IPS-18c (cell line): ENCODE data around the gene TSHZ3.

ENCODE experiments used
- H3K4me3 ChIP-seq: 2 replicates; pipeline ENCODE4 v1.7.0; 2013; ENCODE audit warnings: low read depth, mild to moderate bottlenecking, low read length, moderate library complexity; ENCODE audit not compliant: insufficient read depth
- H3K9me3 ChIP-seq: one replicate; pipeline ENCODE4 v1.6.1; 2013; ENCODE audit warnings: mild to moderate bottlenecking, low read length, moderate library complexity; ENCODE audit not compliant: control insufficient read depth, insufficient read depth

The TSHZ3 gene

GRCh38 chr19:31328238-31328637 is 21.0 kb downstream of the TSHZ3 start:
- Histone ChIP-seq H3K9me3 (no peaks in the 10 kb centered on the region), H3K4me3 (no peak overlapping the region)

DNA sequence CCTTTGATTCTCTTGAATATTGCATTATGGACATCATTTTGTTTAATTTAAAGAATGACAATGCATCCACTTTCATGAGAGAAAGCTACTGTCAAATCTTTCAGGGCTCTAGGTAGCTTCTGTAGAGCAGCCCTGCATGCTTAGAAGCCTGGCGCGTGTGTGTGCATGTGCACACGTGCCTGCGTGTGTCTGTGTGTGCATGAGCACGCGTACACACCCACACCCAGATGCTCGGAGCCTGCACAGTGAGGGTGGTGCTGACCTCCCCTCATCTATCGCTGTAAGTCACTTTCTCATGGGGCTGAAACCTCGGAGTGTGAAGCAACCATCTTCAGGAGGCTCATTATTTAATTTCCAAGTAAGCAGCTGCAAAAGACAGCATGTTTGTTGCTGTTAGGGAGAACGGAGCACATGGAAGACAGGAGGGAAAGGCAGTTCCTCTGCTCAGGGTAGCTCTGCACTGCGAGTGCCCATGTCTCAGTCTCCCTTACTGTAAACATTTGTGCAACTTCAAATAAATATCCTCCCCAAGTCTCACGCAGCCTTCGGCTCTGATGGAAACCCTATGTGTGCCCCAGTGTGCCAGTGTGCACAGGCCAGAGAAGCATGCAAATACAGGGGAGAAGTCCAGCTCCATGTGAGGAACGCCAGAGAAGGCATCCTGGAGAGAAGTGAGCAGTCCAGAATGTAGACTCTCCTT is 22.8 kb downstream of the TSHZ3 start:
- Histone ChIP-seq H3K9me3 (no peaks in the 10 kb centered on the region), H3K4me3 (no peak overlapping the region)

- Histone ChIP-seq H3K9me3 (no peaks in the 10 kb centered on the region), H3K4me3 (no peak overlapping the region)
These were observed 23.9 kb downstream of the TSHZ3 start for GRCh38 chr19:31325342-31325741.

DNA sequence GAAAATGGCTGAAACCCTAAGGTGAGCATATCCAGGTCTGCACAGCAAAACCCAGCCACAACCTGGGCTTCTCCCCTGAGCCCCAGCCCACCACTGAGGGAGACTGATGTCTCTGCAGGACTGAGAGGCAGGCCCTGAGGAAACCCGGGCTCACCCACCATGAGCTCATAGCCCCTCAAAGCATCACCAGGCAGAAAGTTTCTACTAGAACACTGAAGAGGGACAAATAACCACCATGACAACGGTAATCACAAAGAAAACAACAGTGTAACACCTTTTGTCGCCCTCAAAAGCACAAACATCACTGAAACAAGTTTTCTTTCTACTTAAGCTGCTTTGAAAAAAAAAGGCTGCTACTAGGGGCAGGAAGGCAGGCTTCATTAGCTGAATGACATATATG is 29.8 kb downstream of the TSHZ3 start:
- H3K4me3 ChIP-seq: no peak overlapping the region
- H3K9me3 ChIP-seq: no peaks in the 10 kb centered on the region

- Histone ChIP-seq H3K9me3 (no peaks in the 10 kb centered on the region), H3K4me3 (no peak overlapping the region)
These were observed 30.3 kb downstream of the TSHZ3 start for GRCh38 chr19:31318790-31319425.

DNA sequence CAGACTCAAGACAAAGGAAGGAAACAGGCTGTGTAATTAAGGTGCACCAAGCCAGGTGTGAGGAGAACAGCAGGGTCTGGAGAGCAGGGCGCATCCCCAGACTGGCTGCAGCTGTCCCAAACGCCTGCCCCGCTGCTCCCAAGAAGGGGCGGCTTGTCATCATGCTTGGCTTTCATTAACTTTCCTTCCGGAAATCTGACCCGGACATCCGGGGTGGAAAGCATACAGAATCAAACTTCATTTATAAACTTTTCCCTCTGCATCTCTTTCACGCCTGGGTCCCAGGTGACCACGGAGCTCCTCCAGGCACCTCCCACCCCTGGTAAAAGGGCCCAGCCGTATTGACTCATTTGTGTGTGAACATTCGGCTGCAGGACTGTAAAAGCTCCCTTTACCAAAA is 31.7 kb downstream of the TSHZ3 start:
- Histone ChIP-seq H3K4me3 (no peak overlapping the region), H3K9me3 (no peaks in the 10 kb centered on the region)

DNA sequence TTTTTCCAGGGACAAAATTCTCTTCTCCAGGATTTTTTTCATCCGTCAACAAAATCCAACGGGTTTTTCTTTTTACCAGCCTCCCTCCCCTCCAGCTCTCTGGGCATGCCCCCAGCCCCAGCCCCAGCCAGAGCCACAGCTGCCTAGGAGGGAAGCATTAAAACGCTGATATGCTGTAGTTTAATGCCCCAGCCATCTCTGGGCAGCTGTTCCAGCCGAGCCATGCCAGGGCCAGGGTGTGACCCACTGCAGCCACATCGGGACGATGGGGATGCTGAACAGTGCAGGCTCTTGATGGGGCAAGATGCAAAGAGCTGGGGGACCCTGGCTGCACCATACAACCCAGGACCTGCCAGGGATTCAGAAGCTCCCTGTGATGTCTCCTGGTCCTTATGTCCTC is 32.1 kb downstream of the TSHZ3 start:
- Histone ChIP-seq H3K9me3 (no peaks in the 10 kb centered on the region), H3K4me3 (no peak overlapping the region; the same call in 1 of the 2 replicates)

DNA sequence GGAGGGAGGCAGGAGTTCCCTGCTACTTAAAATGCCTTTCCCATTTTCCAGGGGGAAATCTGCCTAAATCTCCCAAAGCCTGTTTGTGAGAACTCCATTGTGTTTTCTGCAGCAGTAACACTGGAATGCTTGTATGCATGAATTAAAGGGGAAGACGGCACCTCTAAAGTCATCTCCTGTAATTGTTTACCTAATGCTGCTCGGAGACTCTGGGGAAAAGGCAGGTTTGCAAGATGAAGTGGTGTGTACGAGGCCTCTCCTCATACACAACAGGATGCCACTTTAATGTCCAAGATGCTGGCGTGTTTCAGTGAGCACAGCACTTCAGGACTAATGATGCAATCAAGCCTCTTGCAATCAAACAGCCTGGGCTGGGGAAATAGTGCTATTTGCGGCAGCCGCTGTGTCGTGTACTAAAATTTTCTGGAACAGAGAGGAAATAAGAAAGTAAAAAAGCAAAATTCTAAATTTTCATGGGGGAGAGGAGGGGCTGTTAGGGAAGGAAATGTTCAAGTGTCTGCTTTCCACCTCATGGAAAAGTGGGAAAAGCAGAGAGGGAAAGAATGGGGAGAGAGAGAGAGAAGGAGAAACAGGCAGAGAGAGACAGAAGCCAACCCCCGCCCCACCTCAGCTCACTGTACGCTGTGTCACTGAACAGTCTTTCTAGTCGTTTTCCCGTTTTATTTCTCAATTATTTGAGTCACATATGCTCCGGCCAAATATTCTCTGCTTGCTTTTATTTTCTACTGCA is 32.9 kb downstream of the TSHZ3 start:
- no peak overlapping the region for H3K4me3 ChIP-seq
- no peaks in the 10 kb centered on the region for H3K9me3 ChIP-seq

GRCh38 chr19:31315652-31316051 is 33.6 kb downstream of the TSHZ3 start:
- no peak overlapping the region for H3K4me3 ChIP-seq
- H3K9me3 ChIP-seq: no peaks in the 10 kb centered on the region

- H3K9me3 ChIP-seq: no peaks in the 10 kb centered on the region
- no peak overlapping the region for H3K4me3 ChIP-seq
These were observed 34.2 kb downstream of the TSHZ3 start for GRCh38 chr19:31314849-31315629.

DNA sequence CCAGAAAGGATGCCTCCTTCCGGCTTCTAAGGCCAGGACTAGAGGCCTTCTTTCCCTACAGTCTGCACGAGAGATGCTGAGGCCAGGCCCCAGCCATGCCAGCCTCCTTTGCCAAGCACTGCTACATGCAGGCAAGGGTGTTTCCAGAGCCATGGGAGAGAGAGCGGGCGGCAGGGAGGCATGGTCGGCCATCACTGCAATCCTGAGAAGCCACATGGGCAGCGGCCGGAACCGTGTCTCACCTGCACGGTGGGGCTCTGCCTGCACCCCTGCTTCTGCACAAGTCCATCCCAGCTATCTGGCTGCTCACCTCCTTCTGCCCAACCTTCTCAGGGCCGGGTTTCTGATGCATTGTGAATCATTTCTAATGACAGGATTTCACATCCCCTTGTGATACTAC is 35.1 kb downstream of the TSHZ3 start:
- Histone ChIP-seq H3K4me3 (no peak overlapping the region), H3K9me3 (no peaks in the 10 kb centered on the region)

DNA sequence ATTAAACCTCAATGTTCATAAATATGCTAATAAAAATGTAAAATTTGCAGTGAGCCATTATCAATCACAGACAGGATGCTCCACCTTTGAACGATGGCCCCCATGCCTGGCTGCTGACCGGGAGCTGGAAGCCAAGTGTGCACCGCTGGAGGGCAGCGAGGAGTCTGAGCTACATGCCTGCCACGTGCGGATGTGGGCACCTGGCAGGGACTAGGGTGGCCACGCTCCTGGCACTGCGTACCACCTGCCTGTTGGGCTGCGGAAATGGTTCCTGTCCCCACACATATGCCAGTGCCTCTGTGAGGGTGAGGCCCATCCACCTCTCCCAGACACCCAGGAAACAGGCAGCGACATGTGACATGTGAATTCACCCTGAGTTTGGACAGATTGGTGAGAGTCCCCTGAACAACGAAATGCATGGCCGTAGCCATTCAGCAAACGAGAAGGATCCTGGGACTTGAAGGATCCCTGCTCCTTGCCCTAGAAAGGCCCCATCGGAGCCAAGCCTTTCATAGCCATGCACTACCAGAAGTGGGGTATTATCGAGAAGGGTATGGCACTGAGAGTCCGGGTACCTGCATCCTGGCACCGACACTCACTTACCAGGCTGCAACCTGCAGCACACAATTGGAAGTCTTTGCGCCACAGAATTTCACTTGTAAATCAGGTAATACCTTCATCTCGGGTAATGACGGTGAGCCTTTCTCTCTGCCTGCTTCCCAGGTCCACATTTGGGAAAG is 35.8 kb downstream of the TSHZ3 start:
- H3K9me3 ChIP-seq: no peaks in the 10 kb centered on the region
- H3K4me3 ChIP-seq: no peak overlapping the region

- no peak overlapping the region for H3K4me3 ChIP-seq
- no peaks in the 10 kb centered on the region for H3K9me3 ChIP-seq
These were observed 36.5 kb downstream of the TSHZ3 start for GRCh38 chr19:31312677-31313244.

GRCh38 chr19:31312009-31312676 is 37.1 kb downstream of the TSHZ3 start:
- no peak overlapping the region for H3K4me3 ChIP-seq
- H3K9me3 ChIP-seq: no peaks in the 10 kb centered on the region

DNA sequence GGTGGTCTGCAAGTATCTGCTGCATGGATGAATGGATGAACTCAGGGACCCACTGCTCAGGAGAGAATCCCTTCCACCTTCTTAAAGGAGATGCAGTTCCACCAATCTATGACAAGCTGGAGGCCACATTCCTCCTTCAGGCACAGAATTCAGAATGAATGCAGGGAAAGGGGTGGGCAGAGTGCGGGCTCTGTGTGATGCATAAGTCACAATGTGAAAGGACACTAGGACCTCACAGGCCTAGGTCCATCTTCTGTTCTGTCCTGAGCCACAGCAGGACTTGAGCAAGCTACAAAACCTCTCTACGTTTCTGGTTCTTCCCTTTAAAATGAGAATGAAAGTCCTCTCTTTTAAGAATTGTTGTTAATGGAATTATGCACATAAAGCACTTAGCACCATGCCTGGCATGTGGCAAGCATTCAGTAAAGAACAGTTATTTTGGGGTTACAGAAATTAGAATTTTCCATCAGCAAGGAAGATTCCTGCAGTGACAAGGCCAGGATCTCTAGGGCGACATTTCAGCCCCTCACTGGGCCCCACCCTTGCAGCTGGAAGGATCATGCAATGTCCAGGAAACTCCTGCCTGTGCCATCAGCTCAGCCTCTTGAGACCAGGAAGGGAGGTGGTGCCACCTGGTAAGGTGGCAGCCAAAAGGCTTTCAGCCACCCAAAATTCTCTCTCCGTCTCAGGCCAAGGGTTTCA is 38.7 kb downstream of the TSHZ3 start:
- no peaks in the 10 kb centered on the region for H3K9me3 ChIP-seq
- no peak overlapping the region for H3K4me3 ChIP-seq

GRCh38 chr19:31308781-31309180 is 40.5 kb downstream of the TSHZ3 start:
- Histone ChIP-seq H3K4me3 (no peak overlapping the region), H3K9me3 (no peaks in the 10 kb centered on the region)
